ENCODE data around the gene TOE1. TPM values are rescaled to one million over a fixed set of nuclear protein-coding genes. Genes with fewer than 3 reads are reported as not detected.

Gene TOE1
- total and polyA plus RNA-seq, 9 of the 15 experiments (the other 6 are each of a cell fraction or from before 2014, with no cell fraction given), result 32.1 to 85.7 (median 38.0) TPM

DNA sequence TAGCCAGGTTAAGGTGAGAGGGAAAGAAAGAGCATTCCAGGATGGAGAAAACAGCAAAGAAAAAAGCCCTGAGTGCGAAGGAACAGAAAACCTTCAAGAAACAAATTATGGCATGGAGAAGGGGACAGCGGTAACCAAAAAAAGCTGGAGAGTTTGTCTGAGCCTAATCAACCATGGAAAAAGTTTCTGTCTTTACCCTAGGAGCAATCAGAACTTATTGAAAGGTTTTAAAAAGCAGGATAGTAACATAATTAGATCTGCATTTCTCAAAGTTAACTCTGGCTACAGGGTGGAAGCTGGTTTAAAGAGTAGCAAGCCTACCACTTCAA lies 39.3 kb upstream of the TOE1 start:
- TF ChIP-seq ZNF609 (CRISPR knock-in tag; IDR thresholded peaks at IDR 0.05; ENCODE audit: borderline replicate concordance) (no peak), PYGO2 (tag; IDR thresholded peaks at IDR 0.05) (no peak), FOXA1 (IDR thresholded peaks at IDR 0.05; ENCODE audit: borderline replicate concordance) (0 out of 2 replicates have a peak, but pooled peaks have one; percentile 10), GTF2F1 (IDR thresholded peaks at IDR 0.05; ENCODE audit: low read depth, low read length) (no peak), ATF1 (CRISPR knock-in tag; IDR thresholded peaks at IDR 0.05) (no peak), ATF1 (tag; IDR thresholded peaks at IDR 0.05) (no peak), ZNF431 (CRISPR knock-in tag; IDR thresholded peaks at IDR 0.05) (no peak), ZNF512 (tag; IDR thresholded peaks at IDR 0.05) (peak; percentile 92), GATAD2A (IDR thresholded peaks at IDR 0.05) (no peak)
- TF ChIP-seq, protein P1, sequence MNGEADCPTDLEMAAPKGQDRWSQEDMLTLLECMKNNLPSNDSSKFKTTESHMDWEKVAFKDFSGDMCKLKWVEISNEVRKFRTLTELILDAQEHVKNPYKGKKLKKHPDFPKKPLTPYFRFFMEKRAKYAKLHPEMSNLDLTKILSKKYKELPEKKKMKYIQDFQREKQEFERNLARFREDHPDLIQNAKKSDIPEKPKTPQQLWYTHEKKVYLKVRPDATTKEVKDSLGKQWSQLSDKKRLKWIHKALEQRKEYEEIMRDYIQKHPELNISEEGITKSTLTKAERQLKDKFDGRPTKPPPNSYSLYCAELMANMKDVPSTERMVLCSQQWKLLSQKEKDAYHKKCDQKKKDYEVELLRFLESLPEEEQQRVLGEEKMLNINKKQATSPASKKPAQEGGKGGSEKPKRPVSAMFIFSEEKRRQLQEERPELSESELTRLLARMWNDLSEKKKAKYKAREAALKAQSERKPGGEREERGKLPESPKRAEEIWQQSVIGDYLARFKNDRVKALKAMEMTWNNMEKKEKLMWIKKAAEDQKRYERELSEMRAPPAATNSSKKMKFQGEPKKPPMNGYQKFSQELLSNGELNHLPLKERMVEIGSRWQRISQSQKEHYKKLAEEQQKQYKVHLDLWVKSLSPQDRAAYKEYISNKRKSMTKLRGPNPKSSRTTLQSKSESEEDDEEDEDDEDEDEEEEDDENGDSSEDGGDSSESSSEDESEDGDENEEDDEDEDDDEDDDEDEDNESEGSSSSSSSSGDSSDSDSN (IDR thresholded peaks at IDR 0.05; ENCODE audit: borderline replicate concordance in 1 of 2, low read depth in 2 of 2, low read length in 2 of 2), result 0 out of 4 replicates have a peak, but pooled peaks of 1 of the 2 experiments have one; percentile 7
- TF ChIP-seq, protein P2, sequence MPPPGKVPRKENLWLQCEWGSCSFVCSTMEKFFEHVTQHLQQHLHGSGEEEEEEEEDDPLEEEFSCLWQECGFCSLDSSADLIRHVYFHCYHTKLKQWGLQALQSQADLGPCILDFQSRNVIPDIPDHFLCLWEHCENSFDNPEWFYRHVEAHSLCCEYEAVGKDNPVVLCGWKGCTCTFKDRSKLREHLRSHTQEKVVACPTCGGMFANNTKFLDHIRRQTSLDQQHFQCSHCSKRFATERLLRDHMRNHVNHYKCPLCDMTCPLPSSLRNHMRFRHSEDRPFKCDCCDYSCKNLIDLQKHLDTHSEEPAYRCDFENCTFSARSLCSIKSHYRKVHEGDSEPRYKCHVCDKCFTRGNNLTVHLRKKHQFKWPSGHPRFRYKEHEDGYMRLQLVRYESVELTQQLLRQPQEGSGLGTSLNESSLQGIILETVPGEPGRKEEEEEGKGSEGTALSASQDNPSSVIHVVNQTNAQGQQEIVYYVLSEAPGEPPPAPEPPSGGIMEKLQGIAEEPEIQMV (tag; conservative IDR thresholded peaks at IDR 0.05; ENCODE audit: low read depth), result 0 out of 2 replicates have a peak, but pooled peaks have one; percentile 18
- Histone ChIP-seq H3K4me3 (no peak overlapping the region), H3K9ac (ENCODE audit: insufficient read depth in 1 of 2, low read depth in 2 of 2, low read length in 2 of 2) (no peak overlapping the region), H3K9me3 (replicated peaks; ENCODE audit: control insufficient read depth, insufficient read depth, low read depth, low read length) (no peaks in the 10 kb centered on the region), H4K20me1 (replicated peaks; ENCODE audit: control insufficient read depth, insufficient read depth, low read length) (no peaks in the 10 kb centered on the region), H3K36me3 (ENCODE audit: control insufficient read depth, insufficient read depth, low read length) (no peaks in the 10 kb centered on the region), H3K9me1 (ENCODE audit: control insufficient read depth, insufficient read depth, low read length) (no peaks in the 10 kb centered on the region), H3K4me1 (replicated peaks in 1 of 2; ENCODE audit: control insufficient read depth in 2 of 2, insufficient read depth in 2 of 2, low read length in 2 of 2) (peaks cover 24 to 30% of the 10 kb centered on the region in 2 experiments), H3K4me2 (ENCODE audit: insufficient read depth, low read length) (no peak overlapping the region), H3K27me3 (ENCODE audit: control insufficient read depth in 2 of 2, insufficient read depth in 2 of 2, low read length in 2 of 2) (no peaks in the 10 kb centered on the region), H3K79me2 (ENCODE audit: control insufficient read depth, insufficient read depth, low read length) (peaks cover 9% of the 10 kb centered on the region; the same call in 2 of the 3 replicates), H2AFZ (ENCODE audit: low read depth, low read length) (peak overlapping the region; percentile 26; the same call in 1 of the 2 replicates), H3K27ac (ENCODE audit: extremely low read depth, low read depth, low read length) (no peak overlapping the region)
- in situ Hi-C loops (cut with MboI), result loop anchor here (5.0 to 10.0 kb wide), 4 partner anchors 288 to 576 kb away; partner anchors contain the start of genes HECTD3, PTCH2 and UROD
- DNase-seq (ENCODE audit: extremely low read depth in 1 of 4, low spot score in 3 of 4) (no peak), FAIRE-seq (no peak), ATAC-seq (no peak)
- ChIA-PET CTCF (ENCODE audit: low intra/inter-chr PET ratio) (interaction anchor here (0.5 to 5.3 kb wide), 9 partner anchors 21 to 571 kb away, joined by 3 to 58 read pairs (median 4); partner anchors contain the start of gene RNU5D-1), POLR2A (interaction anchor here (0.6 to 4.1 kb wide), 5 partner anchors 7 to 592 kb away, joined by 3 to 44 read pairs (median 3); partner anchors contain the start of genes HECTD3 and UROD)
- intact Hi-C loops (cut with micrococcal nuclease), result loop anchor here (1.0 to 5.0 kb wide), 5 partner anchors 68 to 568 kb away; partner anchors contain the start of gene RNU5D-1
- BruUV-seq (replicated peaks), result no TSS peak
- 5% methylated on average over 2 of the region's 2 CpGs for WGBS (ENCODE audit: insufficient coverage, low coverage, missing lambda C conversion rate)

Measured in K562 (cell line).